GM18502 (cell line): ENCODE results near the gene ALKAL2.

Experiments used
- ATAC-seq: cut with Tn5 transposase; IDR thresholded peaks from one replicate; pipeline ENCODE4 v1.9.1; 2021; ENCODE audit warnings: mild to moderate bottlenecking; ENCODE audit not compliant: unreplicated experiment, poor library complexity

The ALKAL2 gene

DNA sequence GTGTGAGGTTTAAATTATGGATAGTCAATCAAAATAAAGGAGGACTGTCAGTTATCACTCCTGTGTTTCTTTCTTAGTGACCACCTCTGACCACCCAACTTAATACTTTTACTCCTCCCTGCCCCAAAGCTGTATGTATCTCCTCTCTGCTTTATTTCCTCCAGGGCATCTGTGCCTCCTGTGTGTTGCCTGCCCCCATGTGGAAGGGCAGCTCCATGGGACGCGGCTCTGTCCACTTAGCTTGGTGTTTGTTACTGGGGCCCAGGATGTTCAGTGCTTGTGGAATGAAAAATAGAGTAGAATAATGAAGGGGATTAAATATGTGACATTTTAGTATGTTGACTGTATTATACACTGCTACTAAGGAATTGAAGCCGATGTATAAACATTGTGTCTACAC is 13.4 kb downstream of the ALKAL2 start:
- no peak for ATAC-seq

DNA sequence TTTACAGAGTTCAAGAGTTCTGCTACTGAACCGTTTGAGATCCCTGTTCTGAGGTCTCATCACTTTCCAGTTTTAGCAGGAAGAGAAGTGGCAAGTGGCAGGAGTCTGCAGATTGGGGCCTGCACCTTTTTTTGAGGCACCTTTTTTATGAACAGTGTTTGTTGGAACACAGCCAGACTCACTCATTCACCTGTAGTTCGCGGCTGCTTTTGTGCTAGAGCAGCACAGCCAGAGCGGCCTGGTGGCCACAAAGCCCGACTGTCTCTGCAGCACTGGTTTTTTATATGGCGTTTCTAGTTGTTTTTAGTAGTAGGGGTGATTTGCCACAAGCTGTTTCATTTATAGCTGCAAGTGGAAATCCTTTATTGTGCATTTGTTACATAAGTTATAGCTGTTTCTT is 14.6 kb downstream of the ALKAL2 start:
- no peak for ATAC-seq

DNA sequence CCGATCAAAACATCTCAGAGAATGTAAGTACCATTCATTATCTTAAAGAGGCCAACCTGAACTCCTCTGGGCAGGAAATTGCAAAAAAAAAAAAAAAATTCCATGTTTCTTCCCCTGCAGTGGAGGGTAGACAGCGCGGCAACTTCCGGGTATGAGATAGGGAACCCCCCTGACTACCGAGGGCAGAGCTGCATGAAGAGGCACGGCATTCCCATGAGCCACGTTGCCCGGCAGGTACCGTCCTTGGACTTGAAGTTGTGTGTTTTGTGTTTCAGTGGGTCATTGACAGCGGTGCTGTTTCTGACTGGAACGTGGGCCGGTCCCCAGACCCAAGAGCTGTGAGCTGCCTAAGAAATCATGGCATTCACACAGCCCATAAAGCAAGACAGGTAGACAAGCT is 16.0 kb downstream of the ALKAL2 start:
- ATAC-seq = no peak

DNA sequence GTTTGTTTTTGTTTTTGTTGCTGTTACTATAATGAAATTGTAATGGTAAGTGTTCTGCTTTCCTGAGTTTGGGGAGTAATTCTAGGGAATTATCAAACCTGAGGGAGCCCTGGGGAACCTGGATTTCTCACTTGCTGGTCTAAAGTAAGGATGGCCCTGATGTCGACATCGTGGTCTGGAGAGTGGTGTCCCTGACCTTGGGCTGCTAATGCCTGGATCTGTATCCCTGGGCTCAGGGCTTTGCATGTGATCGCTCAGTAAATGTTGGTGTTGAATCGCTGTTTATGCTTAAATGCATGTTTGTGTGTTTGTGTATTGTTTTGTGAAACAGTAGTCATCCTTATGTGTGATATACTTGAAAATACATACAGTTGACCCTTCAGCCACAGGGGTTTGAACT is 17.0 kb downstream of the ALKAL2 start:
- ATAC-seq = no peak

DNA sequence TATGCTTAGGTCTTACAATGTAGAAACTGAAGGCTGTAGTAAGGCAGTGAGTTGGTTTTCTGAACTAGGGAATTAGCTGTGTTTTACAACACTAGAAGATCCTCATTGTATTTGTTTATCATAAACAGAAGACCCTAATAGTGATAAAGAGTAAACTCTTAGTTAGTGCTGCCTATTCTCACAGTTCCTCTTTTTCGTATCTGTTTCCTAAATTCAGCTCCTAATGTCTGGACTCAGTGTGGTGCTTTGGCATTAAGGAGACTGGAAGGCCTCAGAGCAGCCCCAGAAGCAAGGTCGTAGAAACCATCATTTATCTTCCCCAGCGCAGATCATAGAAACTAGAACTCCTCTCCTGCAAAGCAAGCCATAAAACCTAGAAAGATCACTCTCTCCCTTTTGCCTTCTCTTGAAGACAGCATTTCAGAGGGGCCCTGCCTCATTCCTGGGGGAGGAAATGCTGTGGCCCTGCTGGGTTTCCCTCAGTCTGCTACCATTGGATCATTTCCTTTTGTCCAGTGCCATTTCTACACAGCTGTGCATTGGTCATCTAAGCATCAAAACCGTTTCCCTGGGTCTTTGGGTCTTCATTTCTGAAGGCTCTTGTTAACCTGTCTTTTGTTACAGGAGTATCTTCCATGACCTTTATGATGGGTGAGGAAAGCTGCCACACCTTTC is 18.4 kb downstream of the ALKAL2 start:
- ATAC-seq = no peak

DNA sequence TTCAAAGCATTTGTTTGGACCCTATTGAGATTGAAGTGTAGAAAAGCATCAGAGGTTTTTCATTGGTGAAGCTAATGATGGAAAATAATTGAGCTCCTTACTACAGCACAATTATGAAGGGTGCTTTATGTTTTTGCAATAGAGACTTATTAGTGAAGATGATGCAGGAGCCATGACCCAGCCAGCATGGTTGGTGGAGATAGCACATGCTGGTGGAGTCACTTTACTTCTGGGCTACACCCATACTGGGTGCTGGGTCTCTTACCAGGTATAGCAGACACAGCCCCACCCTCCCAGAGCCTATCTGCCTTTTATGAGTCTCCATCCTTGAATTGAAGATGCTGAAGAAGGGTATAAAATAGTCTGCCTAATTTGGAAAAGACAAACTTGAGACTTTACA is 19.6 kb downstream of the ALKAL2 start:
- no peak for ATAC-seq

DNA sequence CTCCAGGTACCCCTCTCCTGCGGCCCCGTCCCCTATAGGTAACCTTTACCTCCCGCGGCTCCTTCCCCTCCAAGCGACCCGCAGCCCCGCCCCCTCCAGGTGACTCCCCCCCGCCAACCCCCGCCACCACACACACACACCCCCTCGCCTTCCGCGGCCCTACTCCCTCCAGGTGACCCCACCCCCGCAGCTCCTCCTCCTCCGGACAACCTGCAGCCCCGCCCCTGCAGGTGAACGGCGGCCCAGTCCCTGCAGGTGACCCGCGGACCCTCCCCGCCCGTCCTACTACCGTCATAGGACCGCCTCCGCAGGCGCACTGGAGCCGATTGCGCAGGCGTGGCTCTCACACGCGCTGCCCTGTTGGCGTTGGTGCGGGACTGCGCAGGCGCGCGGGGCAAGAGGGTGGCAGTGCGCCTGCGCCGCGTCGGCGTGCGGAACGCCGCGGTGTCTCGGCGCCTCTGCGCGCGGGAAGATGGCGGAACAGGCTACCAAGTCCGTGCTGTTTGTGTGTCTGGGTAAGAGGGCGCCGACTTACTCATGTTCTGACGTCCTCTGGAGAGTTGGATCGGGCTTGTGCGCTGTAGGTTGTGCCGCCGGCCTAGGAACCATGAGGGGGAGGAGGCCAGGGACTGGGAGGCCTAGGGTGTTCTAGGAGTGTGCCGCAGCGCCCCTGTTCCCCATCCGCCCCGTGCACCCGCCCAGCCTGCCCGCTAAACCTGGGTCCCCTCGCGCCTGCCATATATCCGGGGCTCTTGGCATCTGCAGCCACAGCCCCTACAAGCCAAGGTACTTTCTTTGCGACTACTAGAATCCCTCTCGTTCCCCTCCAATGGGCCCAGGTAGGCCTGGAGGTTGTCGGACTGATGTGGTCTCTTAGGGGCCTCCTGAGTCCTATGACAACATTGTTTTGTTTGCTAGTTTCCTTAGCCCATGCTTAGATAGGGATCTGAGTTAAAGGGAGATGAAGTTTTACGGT is 23.1 kb downstream of the ALKAL2 start, which contains the start of gene ACP1:
Gene ACP1 (plus strand): TSS at position 455 of the 976 bp plus-strand sequence. CDS start 18 bp downstream, at position 473.
- ATAC-seq = peak; percentile 86

DNA sequence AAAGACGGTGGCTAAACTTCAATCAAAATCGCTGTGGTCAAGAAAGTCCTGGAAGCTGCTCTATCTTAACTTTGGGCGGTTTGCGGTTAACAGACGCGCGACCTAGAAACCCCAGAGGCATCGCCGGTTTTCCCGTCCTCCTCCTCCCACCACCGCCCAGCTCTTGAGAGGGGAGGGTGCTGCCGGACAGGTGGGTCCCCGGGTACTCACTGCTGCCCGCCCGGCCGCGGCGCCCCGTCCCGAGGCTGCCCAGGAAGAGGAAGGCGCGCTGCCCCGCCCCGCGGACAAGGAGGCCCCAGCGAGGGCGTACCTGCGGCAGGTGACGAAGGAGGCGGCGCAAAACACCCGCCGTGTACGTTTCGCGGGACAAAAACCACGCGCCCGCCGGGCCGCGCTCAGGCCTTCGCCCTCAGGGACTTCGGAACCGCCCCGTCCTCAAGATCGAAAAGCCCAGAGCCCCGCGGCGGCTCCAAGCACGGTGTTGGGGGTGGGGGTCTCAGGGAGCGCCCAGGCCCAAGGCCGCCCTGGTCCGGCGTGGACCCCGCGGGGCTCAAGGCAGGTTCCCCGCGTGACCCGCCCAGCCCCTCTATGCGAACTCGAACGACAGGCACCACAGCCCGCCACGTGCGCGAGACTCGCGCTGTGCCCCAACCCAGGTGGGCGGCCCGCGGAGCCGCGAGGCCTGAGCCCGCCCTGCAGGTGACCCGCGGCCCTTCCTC is 24.0 kb downstream of the ALKAL2 start, which contains the start of gene SH3YL1:
Gene SH3YL1 (minus strand): TSS at position 259 of the 719 bp plus-strand sequence. CDS start 48 bp downstream, at position 211.
- peak; percentile 37 for ATAC-seq

DNA sequence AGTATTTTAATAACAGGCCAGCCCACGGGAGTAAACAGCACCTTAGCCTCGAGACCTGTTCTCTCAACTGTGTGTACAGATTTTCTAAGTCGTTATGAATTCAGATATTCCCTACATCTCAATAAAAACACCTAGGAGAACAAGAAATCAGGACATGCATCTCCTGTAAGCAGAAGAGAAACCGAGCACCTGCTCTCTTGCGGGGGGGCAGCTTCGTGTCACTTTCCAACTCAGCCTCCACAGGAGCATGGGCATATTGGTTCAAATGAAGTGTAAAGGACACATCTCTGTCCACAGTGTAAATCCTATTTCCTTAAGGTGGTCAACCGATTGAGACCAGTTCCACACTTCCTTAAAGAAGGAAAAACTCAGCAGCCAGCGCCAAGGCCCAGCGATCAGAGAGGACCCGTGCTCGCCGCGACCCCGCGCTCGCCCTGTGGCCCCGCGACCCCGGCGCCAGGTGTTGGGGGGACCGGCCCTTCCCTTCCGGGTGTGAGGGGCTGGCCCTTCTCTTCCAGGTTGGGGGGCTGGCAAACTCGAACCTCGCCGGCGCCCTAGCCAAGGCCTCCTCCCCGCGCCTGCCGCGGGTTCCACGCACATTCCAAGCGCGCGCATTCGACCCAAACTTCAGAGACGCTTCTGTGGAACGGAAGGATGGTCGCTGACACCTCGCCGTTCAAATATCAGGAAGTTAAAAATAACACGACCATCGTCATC is 24.7 kb downstream of the ALKAL2 start:
- ATAC-seq = no peak

DNA sequence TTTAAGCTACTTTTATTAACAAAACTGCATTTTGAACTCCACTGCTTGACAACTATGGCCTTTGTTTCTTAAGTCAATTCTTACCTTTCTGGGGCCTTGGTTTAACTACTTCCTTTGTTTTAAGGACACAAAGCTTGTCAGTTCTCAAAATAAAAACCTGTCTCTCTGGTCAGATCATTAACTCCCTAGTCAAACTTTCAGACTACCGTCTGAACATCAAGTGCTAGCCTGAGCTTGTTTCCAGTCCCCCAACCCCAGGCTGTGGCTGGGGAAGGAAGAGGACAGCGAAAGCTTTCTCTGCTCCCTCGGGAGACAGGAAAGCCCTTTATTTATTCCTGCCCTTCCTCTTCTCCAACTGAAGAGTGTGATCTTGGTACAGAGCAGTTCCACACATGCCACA is 25.8 kb downstream of the ALKAL2 start:
- no peak for ATAC-seq

DNA sequence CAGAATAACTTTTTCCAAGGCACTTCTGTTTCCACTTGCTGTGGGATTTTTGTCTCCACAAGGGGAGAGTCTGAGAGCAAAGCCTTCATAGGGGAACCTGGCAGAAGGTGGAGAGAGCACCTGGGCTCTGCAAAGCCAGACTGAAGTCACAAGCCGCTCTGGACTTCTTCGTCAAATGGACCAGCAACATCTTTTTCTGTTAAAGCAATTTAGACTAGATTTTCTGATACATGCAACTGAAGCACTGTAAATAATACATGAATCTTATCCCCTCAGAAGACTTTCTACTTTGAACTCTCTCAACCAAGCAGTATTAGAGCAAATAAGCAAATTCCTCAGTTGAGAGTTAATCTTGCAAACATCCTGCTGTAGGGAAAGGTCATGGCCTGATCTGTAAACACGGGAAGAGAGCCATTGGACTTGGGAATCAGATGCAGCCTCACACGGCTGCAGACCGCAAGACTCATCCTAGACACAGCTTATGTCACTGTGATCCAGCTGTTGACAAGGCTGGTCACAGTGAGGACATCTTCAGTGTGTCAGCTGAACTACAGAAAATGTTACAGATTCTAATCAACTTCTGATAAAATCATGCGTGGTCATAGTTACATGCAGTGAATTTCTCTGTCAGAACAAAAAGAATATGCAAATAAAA is 27.3 kb downstream of the ALKAL2 start:
- ATAC-seq = no peak

DNA sequence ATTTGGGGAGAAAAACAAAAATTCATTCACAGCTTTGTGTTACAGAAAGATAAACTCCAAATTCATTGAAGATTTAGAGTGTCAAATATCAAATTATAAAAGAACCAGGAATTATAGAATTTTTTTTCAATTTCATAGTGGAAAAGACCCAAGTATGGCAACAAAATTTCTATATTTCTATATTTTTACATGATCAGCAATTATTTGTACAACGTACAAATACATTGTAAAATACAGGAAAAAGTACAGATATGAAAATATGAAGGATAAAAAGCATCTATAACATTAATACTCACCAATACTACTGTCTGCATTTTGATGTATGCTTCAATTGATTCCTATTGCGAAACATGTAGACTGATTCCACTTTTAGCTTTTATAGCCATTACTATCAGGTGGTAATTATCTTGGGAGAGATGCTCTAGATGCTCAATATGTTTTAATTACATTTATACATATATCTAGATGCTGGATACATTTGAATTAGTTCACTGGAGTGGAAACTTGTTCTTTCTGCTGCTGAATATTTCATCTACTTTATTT is 28.0 kb downstream of the ALKAL2 start:
- ATAC-seq = no peak

DNA sequence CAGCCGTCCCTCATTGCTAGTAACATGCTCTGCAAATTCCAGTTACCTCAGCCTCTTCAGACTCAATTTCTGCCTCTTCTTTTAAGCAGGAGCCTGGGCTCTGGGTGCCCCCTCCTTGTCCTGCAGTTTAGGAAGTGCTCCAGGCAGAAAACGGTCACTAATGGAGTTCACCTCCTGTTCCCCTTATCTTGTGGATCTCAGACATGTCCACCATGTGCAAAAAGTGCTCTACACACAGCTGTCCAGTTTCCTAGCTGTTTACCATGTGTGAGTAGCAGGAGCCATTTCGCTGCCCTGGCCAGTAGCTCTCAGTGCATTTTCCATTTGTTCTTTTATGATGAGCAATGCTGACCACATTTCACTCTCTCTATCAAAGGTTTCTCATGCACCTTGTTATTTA is 29.0 kb downstream of the ALKAL2 start:
- ATAC-seq = no peak

DNA sequence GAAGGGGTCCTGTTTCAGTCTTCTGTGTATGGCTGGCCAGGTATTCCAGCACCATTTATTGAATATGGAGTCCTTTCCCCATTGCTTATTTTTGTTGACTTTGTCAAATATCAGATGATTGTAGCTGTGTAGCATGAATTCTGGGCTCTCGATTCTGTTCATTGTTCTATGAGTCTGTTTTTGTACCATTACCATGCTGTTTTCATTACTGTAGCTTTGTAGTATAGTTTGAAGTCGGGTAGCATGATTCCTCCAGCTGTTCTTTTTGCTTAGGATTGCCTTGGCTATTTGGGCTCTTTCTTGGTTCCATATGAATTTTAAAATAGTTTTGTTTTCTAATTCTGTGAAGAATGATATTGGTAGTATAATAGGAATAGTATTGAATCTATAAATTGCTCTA is 30.0 kb downstream of the ALKAL2 start:
- no peak for ATAC-seq

DNA sequence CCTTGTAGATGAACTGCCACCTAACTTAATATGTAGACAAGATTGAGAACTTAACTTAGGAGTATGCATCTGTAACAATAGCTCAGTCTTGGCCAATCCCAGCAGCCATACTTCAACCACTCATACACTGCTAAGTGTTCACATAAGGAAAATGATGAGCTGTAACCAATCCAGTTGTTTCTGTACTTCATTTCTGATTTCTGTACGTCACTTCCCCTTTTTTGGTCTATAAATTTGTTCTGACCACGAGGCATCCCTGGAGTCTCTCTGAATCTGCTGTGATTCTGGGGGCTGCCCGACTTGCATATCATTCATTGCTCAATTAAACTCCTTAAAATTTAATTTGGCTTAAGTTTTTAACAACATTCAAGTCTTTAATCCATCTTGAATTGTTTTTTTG is 30.5 kb downstream of the ALKAL2 start:
- ATAC-seq = no peak

DNA sequence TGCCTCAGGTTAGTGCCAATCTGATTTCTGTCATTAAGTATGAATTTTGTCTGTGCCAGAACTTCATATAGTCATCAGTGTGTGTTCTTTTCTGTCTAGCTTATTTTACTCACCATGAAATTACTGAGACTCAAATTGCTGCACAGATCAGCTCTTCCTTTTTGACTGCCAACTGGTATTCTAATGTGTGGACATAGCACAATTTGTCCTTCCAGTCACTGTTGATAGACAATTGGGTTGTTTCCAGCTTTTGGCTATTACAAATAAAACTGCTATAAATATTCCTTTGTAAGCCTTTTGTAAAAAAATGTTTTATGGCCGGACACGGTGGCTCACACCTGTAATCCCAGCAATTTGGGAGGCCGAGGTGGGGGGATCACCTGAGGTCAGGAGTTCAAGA is 31.8 kb downstream of the ALKAL2 start:
- no peak for ATAC-seq

DNA sequence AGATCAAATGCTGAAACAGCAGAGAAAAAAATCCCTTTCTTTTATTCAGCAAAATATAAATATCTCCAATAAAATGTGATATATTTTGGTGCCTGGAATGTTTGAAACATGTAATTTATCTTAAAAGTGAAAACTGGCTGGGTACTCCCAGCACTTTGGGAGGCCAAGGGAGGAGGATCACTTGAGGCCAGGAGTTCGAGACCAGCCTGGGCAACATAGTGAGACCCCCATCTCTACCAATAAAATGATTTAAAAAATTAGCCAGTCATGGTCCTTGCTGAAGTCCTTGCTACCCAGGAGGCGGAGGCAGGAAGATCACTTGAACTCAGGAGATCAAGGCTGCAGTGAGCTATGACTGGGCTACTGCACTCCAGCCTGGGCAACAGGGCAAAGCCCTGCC is 32.7 kb downstream of the ALKAL2 start:
- ATAC-seq = no peak

DNA sequence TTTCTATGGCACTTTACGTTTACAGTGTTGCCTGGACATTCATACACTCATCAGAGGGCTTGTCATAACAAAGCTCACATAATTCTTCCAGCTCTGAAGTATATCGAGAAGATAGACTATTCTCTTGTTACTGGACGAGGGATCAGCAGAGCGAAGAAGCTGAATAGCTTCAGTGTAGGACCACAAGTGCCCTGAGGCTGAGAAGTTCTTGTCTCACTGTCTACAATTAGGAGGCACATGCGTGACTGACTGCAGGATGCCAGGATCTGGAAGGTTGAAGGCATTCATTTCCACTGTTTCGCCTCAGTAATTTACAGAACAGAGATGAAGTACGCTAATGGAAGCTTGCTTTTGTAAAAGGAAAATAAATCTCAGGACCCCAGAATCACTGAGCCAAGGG is 33.6 kb downstream of the ALKAL2 start:
- no peak for ATAC-seq

DNA sequence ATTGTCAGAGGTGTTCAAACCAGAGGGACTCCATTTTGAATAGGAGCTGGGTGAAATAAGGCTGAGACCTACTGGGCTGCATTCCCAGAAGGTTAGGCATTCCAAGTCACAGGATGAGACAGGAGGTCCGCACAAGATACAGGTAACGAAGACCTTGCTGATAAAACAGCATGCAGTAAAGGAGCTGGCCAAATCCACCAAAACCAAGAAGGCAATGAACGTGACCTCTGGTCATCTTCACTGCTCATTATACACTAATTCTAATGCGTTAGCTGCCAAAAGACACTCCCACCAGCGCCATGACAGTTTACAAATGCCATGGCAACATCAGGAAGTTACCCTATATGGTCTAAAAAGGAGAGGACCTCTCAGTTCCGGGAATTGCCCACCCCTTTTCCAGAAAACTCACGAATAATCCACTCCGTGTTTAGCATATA is 34.7 kb downstream of the ALKAL2 start:
- ATAC-seq = no peak
